PC-3 (cell line): ENCODE data around the gene VCX3B. TPM values are rescaled to one million over a fixed set of nuclear protein-coding genes. Genes with fewer than 3 reads are reported as not detected.
"Not testable (repeated sequence)": the region's sequence is repeated elsewhere in the genome, so short reads cannot be mapped to it uniquely, and the experiment has no call there.

Source experiments
- ATAC-seq: fragments of 200-7000 bp; cut with Tn5 transposase; 2 replicates; pipeline ENCODE4 v1.9.1; 2020; ENCODE audit warnings: mild to moderate bottlenecking, moderate library complexity
- BruUV-seq: library from RNA; stranded (reverse); fragments of 400-500 nt; replicated peaks from 2 replicates; lab custom pipeline; 2021; lab: Mats Ljungman, UMichigan
- CTCF ChIA-PET: fragments of 300-600 bp; sonication (Branson Sonifier 250); formaldehyde crosslinking; loops from one replicate; lab custom pipeline; 2022; ENCODE audit warnings: antibody characterized with exemption; lab: Charles Lee
- POLR2A ChIA-PET: fragments of 300-600 bp; sonication (Branson Sonifier 250); formaldehyde crosslinking; loops from one replicate; lab custom pipeline; 2022; ENCODE audit warnings: antibody characterized with exemption; ENCODE audit not compliant: unreplicated experiment; lab: Charles Lee
- DNase-seq: peaks from one replicate; pipeline ENCODE4 v3.0.0-alpha.2; 2015
- H2AFZ ChIP-seq: fragments of 300-600 bp; sonication (generic); 2 replicates; pipeline ENCODE4 v1.6.0; 2016; ENCODE audit warnings: antibody characterized with exemption, low read length
- H3F3A ChIP-seq: fragments of 300-600 bp; sonication (generic); one replicate; pipeline ENCODE4 v1.6.0; 2017; ENCODE audit warnings: antibody characterized with exemption, low read length, control low read depth, mild to moderate bottlenecking; ENCODE audit not compliant: unreplicated experiment
- H3K27ac ChIP-seq: fragments of 300-600 bp; sonication (generic); 2 replicates; pipeline ENCODE4 v1.5.1; 2016; ENCODE audit warnings: mild to moderate bottlenecking, low read length
- H3K27me3 ChIP-seq: fragments of 300-600 bp; sonication (generic); 2 replicates; pipeline ENCODE4 v1.6.1; 2016; ENCODE audit warnings: low read length, mixed read lengths
- H3K36me3 ChIP-seq: fragments of 300-600 bp; sonication (generic); 2 replicates; pipeline ENCODE4 v1.6.1; 2016; ENCODE audit warnings: low read depth, mixed run types, low read length, mixed read lengths
- H3K4me1 ChIP-seq: fragments of 300-600 bp; sonication (generic); 2 replicates; pipeline ENCODE4 v1.5.1; 2016; ENCODE audit warnings: low read length; ENCODE audit not compliant: insufficient read depth
- H3K4me2 ChIP-seq: fragments of 300-600 bp; sonication (generic); 2 replicates; pipeline ENCODE4 v1.6.0; 2016; ENCODE audit warnings: low read length
- H3K4me3 ChIP-seq: fragments of 300-600 bp; sonication (generic); 2 replicates; pipeline ENCODE4 v1.5.1; 2016; ENCODE audit warnings: mild to moderate bottlenecking, low read length, mixed read lengths
- H3K79me2 ChIP-seq: fragments of 300-600 bp; sonication (generic); 2 replicates; pipeline ENCODE4 v1.6.1; 2017; ENCODE audit warnings: low read length, mixed read lengths
- H3K9ac ChIP-seq: fragments of 300-600 bp; sonication (generic); 2 replicates; pipeline ENCODE4 v1.6.0; 2016; ENCODE audit warnings: mild to moderate bottlenecking, low read length
- H3K9me2 ChIP-seq: fragments of 300-600 bp; sonication (generic); replicated peaks from 2 replicates; pipeline ENCODE4 v1.6.1; 2016; ENCODE audit warnings: mixed run types, low read length, mixed read lengths
- H3K9me3 ChIP-seq: fragments of 300-600 bp; sonication (generic); 2 replicates; pipeline ENCODE4 v1.6.1; 2016; ENCODE audit warnings: low read length, mixed read lengths
- H4K20me1 ChIP-seq: fragments of 300-600 bp; sonication (generic); 2 replicates; pipeline ENCODE4 v1.6.1; 2016; ENCODE audit warnings: low read length, mixed read lengths
- CTCF ChIP-seq: fragments of 300-600 bp; sonication (generic); conservative IDR thresholded peaks from 2 replicates; pipeline ENCODE4 v1.5.1; 2017; ENCODE audit warnings: antibody characterized with exemption, low read depth, mild to moderate bottlenecking, low read length
- EZH2 ChIP-seq: fragments of 300-600 bp; sonication (generic); IDR thresholded peaks from one replicate; pipeline ENCODE4 v1.6.1; 2017; ENCODE audit warnings: antibody characterized with exemption, mild to moderate bottlenecking, low read length; ENCODE audit not compliant: unreplicated experiment
- EZH2phosphoT487 ChIP-seq: fragments of 300-600 bp; sonication (generic); IDR thresholded peaks from 2 replicates; pipeline ENCODE4 v1.6.1; 2018; ENCODE audit warnings: mild to moderate bottlenecking, antibody characterized with exemption, low read length, borderline replicate concordance
- intact Hi-C: fragments of 100-400 bp; cut with micrococcal nuclease; formaldehyde crosslinking; loops from 2 replicates; pipeline ENCODE4 v1.9.0; 2023
- total RNA-seq: library from RNA; depleted of rRNA; stranded (reverse); fragments of >200 nt; gene quantifications from 2 replicates; pipeline ENCODE4 v1.2.3, GENCODE V29; 2014

VCX3B gene
- total RNA-seq, 1 experiment from 2014 or later = 0.26 TPM

DNA sequence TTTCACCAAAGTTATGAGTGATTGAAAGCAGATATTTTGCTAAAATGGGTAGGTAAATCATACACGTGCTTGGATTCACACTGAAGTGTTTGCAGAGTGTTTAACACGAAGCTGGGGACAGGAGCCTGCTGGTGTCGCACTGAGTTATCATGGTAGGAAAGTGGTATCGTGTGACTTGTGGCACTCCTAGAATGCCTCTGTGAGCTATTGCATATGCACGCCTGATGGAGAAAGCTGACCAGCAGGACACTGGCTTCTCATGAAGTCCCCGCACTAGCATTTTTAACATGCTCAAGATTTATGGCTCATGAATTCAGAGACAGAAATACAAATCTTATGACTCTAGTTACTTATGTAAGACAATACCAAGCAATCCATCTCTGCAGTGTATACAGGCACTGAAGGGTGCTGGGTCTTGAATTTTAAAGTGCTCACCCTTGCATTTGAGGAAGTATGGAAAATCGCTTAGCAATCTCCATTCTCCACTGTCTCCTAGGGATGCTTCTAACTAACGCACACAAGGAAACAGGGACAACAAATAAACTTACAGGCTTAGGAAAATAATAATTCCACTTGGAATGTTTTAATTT, 19.8 kb downstream of the VCX3B start:
- peaks cover 5% of the 10 kb centered on the region; the same call in 1 of the 2 replicates for H3K27me3 ChIP-seq
- H3K36me3 ChIP-seq = no peaks in the 10 kb centered on the region
- H3K9me3 ChIP-seq = no peaks in the 10 kb centered on the region
- intact Hi-C loops = no loop called here
- no peak for TF ChIP-seq EZH2phosphoT487
- no peak for TF ChIP-seq CTCF
- no peak for TF ChIP-seq EZH2
- ATAC-seq = no peak
- H3K79me2 ChIP-seq = no peaks in the 10 kb centered on the region
- H3K4me3 ChIP-seq = no peak overlapping the region
- no peak for DNase-seq
- H3F3A ChIP-seq = no peaks in the 10 kb centered on the region
- H3K9ac ChIP-seq = no peak overlapping the region
- no peaks in the 10 kb centered on the region for H3K9me2 ChIP-seq
- no peak overlapping the region for H3K27ac ChIP-seq
- ChIA-PET POLR2A (no interaction called here), CTCF (no interaction called here)
- no peak overlapping the region for H2AFZ ChIP-seq
- H3K4me2 ChIP-seq = no peak overlapping the region
- no peaks in the 10 kb centered on the region for H4K20me1 ChIP-seq
- no TSS peak for BruUV-seq
- no peaks in the 10 kb centered on the region for H3K4me1 ChIP-seq

DNA sequence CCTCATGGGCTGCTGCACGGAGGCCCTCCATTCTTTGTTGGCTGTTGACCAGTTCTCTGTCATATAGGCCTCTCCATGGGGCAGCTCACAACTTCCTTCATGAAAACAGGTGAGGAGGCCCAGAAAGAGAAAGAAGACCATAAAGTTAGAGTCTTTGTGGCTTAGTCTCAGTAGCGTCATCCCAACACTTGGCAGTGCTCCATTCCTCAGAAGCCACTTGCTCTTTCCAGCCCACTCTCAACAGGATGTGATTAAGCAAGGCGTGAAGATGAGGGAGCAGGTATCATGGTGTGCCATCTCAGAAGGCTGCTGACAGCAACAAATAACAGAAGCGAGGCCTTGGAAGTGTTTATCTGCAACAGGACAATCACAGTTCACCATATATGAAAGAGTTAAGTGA, 30.4 kb downstream of the VCX3B start:
- POLR2A ChIA-PET, ATAC-seq, intact Hi-C loops, H3K27ac ChIP-seq, H3K9me3 ChIP-seq, H3K4me3 ChIP-seq, H3K4me1 ChIP-seq, CTCF ChIA-PET, H3K9ac ChIP-seq, H3K79me2 ChIP-seq, H4K20me1 ChIP-seq, H3F3A ChIP-seq, H3K9me2 ChIP-seq, H3K36me3 ChIP-seq, H2AFZ ChIP-seq, BruUV-seq, H3K4me2 ChIP-seq, H3K27me3 ChIP-seq: not testable (repeated sequence)
- peak; percentile 64 for DNase-seq

DNA sequence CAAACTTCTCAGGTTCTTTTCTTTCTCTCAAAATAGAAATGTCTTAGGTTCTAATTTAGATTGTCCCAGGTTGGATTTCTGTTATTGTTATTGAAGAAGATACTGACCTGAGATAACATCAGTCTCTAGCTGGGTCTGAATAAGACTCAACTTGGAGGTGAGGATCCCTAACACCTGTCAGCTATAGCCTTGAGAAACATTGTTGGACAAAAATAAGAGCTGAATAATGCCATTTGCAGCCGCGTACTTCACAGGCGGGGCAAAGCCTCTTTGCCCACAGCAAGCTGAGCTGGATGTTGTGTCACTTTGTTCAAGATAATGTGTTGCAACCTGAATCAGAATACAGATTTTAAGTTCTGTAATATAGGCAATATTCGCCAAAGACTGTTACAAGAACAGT, 35.6 kb downstream of the VCX3B start:
- BruUV-seq = no TSS peak
- no peaks in the 10 kb centered on the region for H3K9me3 ChIP-seq
- DNase-seq (no peak), ATAC-seq (no peak)
- H3K4me3 ChIP-seq = no peak overlapping the region
- no peaks in the 10 kb centered on the region for H3F3A ChIP-seq
- no peaks in the 10 kb centered on the region for H3K9me2 ChIP-seq
- no peak overlapping the region for H2AFZ ChIP-seq
- H3K27me3 ChIP-seq = no peaks in the 10 kb centered on the region
- peaks cover 12% of the 10 kb centered on the region for H3K4me1 ChIP-seq
- H3K36me3 ChIP-seq = no peaks in the 10 kb centered on the region
- ChIA-PET CTCF (no interaction called here), POLR2A (no interaction called here)
- TF ChIP-seq EZH2 (no peak), EZH2phosphoT487 (no peak), CTCF (no peak)
- no peaks in the 10 kb centered on the region for H3K79me2 ChIP-seq
- H4K20me1 ChIP-seq = no peaks in the 10 kb centered on the region
- H3K9ac ChIP-seq = no peak overlapping the region
- no peak overlapping the region for H3K27ac ChIP-seq
- intact Hi-C loops = no loop called here
- H3K4me2 ChIP-seq = no peak overlapping the region

GRCh38 chrX:8502101-8502500, 37.5 kb downstream of the VCX3B start:
- H3K27ac ChIP-seq, H3K4me2 ChIP-seq, H3K9me2 ChIP-seq, BruUV-seq, POLR2A ChIA-PET, CTCF ChIA-PET, H3K79me2 ChIP-seq, H4K20me1 ChIP-seq, ATAC-seq, H2AFZ ChIP-seq, H3F3A ChIP-seq, H3K9me3 ChIP-seq, H3K9ac ChIP-seq, H3K36me3 ChIP-seq, DNase-seq, H3K27me3 ChIP-seq, intact Hi-C loops, H3K4me3 ChIP-seq: not testable (repeated sequence)
- H3K4me1 ChIP-seq = peaks cover 14% of the 10 kb centered on the region
